Mucosa of descending colon (tissue), 3 donors: ENCODE data around the gene MRPL43. TPM values are rescaled to one million over a fixed set of nuclear protein-coding genes. Genes with fewer than 3 reads are reported as not detected.
A peak's percentile ranks its signal among the peaks of the same experiment; 100 is the strongest.

Experiments used
- ATAC-seq: fragments of 200-7000 bp; cut with Tn5 transposase; one replicate; pipeline ENCODE4 v1.9.1; 2020; ENCODE audit warnings: mild to moderate bottlenecking, moderate library complexity
- DNase-seq, 3 donors: peaks; one replicate each; pipeline ENCODE4 v3.0.0-alpha.2; 2020
- H3K36me3 ChIP-seq: fragments of 200-600 bp; one replicate; pipeline ENCODE4 v1.8.0; 2021; ENCODE audit warnings: low read depth, mild to moderate bottlenecking
- H3K4me1 ChIP-seq: fragments of 200-600 bp; one replicate; pipeline ENCODE4 v1.8.0; 2021; ENCODE audit warnings: low read depth, mild to moderate bottlenecking
- H3K4me3 ChIP-seq: fragments of 200-600 bp; one replicate; pipeline ENCODE4 v1.8.0; 2021; ENCODE audit warnings: mild to moderate bottlenecking
- H3K9me3 ChIP-seq: fragments of 200-600 bp; one replicate; pipeline ENCODE4 v1.8.0; 2021; ENCODE audit warnings: mild to moderate bottlenecking
- CTCF ChIP-seq: fragments of 200-600 bp; IDR thresholded peaks from one replicate; pipeline ENCODE4 v1.8.0; 2022; ENCODE audit warnings: antibody characterized with exemption, mild to moderate bottlenecking
- intact Hi-C, 2 donors: fragments of 100-400 bp; cut with DNase I in 1 of 2; cut with micrococcal nuclease in 1 of 2; formaldehyde crosslinking; loops; one replicate each; pipeline versions ENCODE4 v1.11.0 to v1.11.1; 2022; cut with DNase I, micrococcal nuclease
- total RNA-seq, 3 donors: library from RNA; stranded (reverse); fragmentation: NEBNext Ultra II Directional in 2 of 3; extraction: Animal tissue kit (Norgen Biotek cat#: 25700) in 2 of 3; gene quantifications; one replicate each; pipeline versions ENCODE4 v1.2.1 to v1.2.4, GENCODE V29; 2021 to 2023
- donor health status: DM: no; HTN: no; CAD: no; lungs with moderate emphysema.
- donor health status: DM: no; HTN: no; CAD: no.
- donor health status: DM: no; HTN: yes; CAD: no.

The MRPL43 gene
- total RNA-seq, 3 donors from 2014 or later: 61.3 to 82.3 (median 71.4) TPM

- TF ChIP-seq CTCF: no peak
- intact Hi-C loops: no loop called here
- DNase-seq: no peak
- Histone ChIP-seq H3K4me1 (no peaks in the 10 kb centered on the region), H3K36me3 (peaks cover 4% of the 10 kb centered on the region), H3K4me3 (no peak overlapping the region), H3K9me3 (no peaks in the 10 kb centered on the region)
- ATAC-seq: peak; percentile 10
Observed at GRCh38 chr10:101007099-101007711, 19.9 kb upstream of the MRPL43 start.

- no peak for DNase-seq
- peaks cover 4% of the 10 kb centered on the region for H3K4me1 ChIP-seq
- TF ChIP-seq CTCF: no peak
- H3K9me3 ChIP-seq: no peaks in the 10 kb centered on the region
- intact Hi-C loops: no loop called here
- peaks cover 4% of the 10 kb centered on the region for H3K36me3 ChIP-seq
- no peak overlapping the region for H3K4me3 ChIP-seq
- no peak for ATAC-seq
Observed at GRCh38 chr10:101006593-101007098, 19.3 kb upstream of the MRPL43 start.

- Histone ChIP-seq H3K9me3 (no peaks in the 10 kb centered on the region), H3K4me3 (no peak overlapping the region), H3K4me1 (peaks cover 5% of the 10 kb centered on the region), H3K36me3 (peaks cover 4% of the 10 kb centered on the region)
- ATAC-seq (no peak), DNase-seq (no peak)
- TF ChIP-seq CTCF: no peak
- intact Hi-C loops: no loop called here
Observed at GRCh38 chr10:101005869-101006567, 18.7 kb upstream of the MRPL43 start.

- Histone ChIP-seq H3K4me1 (peaks cover 9% of the 10 kb centered on the region), H3K36me3 (peaks cover 4% of the 10 kb centered on the region), H3K9me3 (no peaks in the 10 kb centered on the region), H3K4me3 (no peak overlapping the region)
- DNase-seq (no peak), ATAC-seq (no peak)
- intact Hi-C loops: no loop called here
- no peak for TF ChIP-seq CTCF
Observed at GRCh38 chr10:101005361-101005760, 18.1 kb upstream of the MRPL43 start.

- Histone ChIP-seq H3K36me3 (peaks cover 4% of the 10 kb centered on the region), H3K4me3 (no peak overlapping the region), H3K9me3 (no peaks in the 10 kb centered on the region), H3K4me1 (peaks cover 11% of the 10 kb centered on the region)
- intact Hi-C loops: no loop called here
- TF ChIP-seq CTCF: no peak
- ATAC-seq (no peak), DNase-seq (no peak)
Observed at GRCh38 chr10:101003639-101004206, 16.4 kb upstream of the MRPL43 start.
